Ovary (tissue), 9 donors: ENCODE results near the gene CACNG5. TPM values are rescaled to one million over a fixed set of nuclear protein-coding genes. Genes with fewer than 3 reads are reported as not detected.

Experiments
- DNase-seq, 5 donors: peaks; one replicate each; pipeline ENCODE4 v3.0.0-alpha.2; 2019 to 2020
- H3K27ac ChIP-seq, 2 donors: fragments of 200-600 bp; one replicate each; pipeline versions ENCODE4 v1.5.1 to v1.8.0; 2019 to 2022
- H3K27me3 ChIP-seq: fragments of 200-600 bp; one replicate; pipeline ENCODE4 v1.8.0; 2022
- H3K36me3 ChIP-seq: fragments of 200-600 bp; sonication (generic); one replicate; pipeline ENCODE4 v1.5.1; 2019
- H3K4me1 ChIP-seq: one replicate; pipeline ENCODE4 v1.8.1; 2013; ENCODE audit warnings: mild to moderate bottlenecking, moderate library complexity; ENCODE audit not compliant: insufficient read depth
- H3K4me3 ChIP-seq: fragments of 200-600 bp; sonication (generic); one replicate; pipeline ENCODE4 v1.5.1; 2017
- H3K9me3 ChIP-seq, 2 donors: fragments of 200-600 bp in 1 of 2; sonication (generic) in 1 of 2; one replicate each; pipeline versions ENCODE4 v1.5.1 to v1.8.1; 2013 to 2019; ENCODE audit warnings: mild to moderate bottlenecking in 1 of 2, moderate library complexity in 1 of 2
- CTCF ChIP-seq, 3 donors: fragments of 450-650 bp in 2 of 3; fragments of 200-600 bp in 1 of 3; IDR thresholded peaks; one replicate each; pipeline versions ENCODE4 v1.5.1 to v1.8.0; 2016 to 2022; ENCODE audit warnings: antibody characterized with exemption in 3 of 3, mild to moderate bottlenecking in 1 of 3
- EP300 ChIP-seq: sonication (generic); formaldehyde crosslinking; IDR thresholded peaks from one replicate; pipeline ENCODE4 v1.6.1; 2017; ENCODE audit warnings: antibody characterized with exemption
- POLR2A ChIP-seq: fragments of 450-650 bp; IDR thresholded peaks from one replicate; pipeline ENCODE4 v1.6.1; 2017; ENCODE audit warnings: antibody characterized with exemption, mild to moderate bottlenecking, moderate library complexity
- WGBS, 3 donors: extraction: QIAGEN DNeasy Blood & Tissue Kit in 1 of 3; methylation state at CpG; one replicate each; pipeline versions ENCODE4 v1.1.5 to v1.1.7; 2013 to 2017; 5-methylcytosine and 5-hydroxymethylcytosine counted together
- intact Hi-C, 4 donors: fragments of 100-400 bp; cut with DNase I; formaldehyde crosslinking; loops; one replicate each; pipeline versions ENCODE4 v1.11.0 to v1.15.1; 2022 to 2023
- polyA plus RNA-seq, 2 donors: library from polyadenylated mRNA; stranded (reverse); fragments of 200-250 nt in 1 of 2; fragments of 350-450 nt in 1 of 2; fragmentation: Illumina TruSeq in 1 of 2; extraction: RNeasy Lipid Tissue Mini Kit (QIAGEN cat#74804) in 1 of 2; gene quantifications; one replicate each; pipeline ENCODE4 v1.2.3, GENCODE V29; 2013 to 2014
- total RNA-seq, 7 donors: library from RNA; depleted of rRNA in 2 of 7; stranded (reverse); fragments of >200 nt in 2 of 7; fragmentation: NEBNext Ultra II Directional in 3 of 7; extraction: Animal tissue kit (Norgen Biotek cat#: 25700) in 3 of 7; gene quantifications; one replicate each; pipeline versions ENCODE4 v1.1.0 to v1.2.4, GENCODE V29; 2016 to 2023
- donor health status: DM: no; HTN: no; CAD: no; lungs with moderate emphysema.
- donor health status: DM: no; HTN: no; CAD: no.
- donor health status: Bipolar disorder and iron deficiency.
- donor health status: DM: yes; HTN: yes; CAD: no.
- donor health status: DM: no; HTN: no; CAD: no.
- donor health status: DM: yes; HTN: yes; CAD: no.

The CACNG5 gene
- total and polyA plus RNA-seq, 9 donors: not detected

- Histone ChIP-seq H3K4me3 (no peak overlapping the region), H3K9me3 (no peaks in the 10 kb centered on the region), H3K27me3 (no peaks in the 10 kb centered on the region), H3K27ac (no peak overlapping the region), H3K4me1 (no peaks in the 10 kb centered on the region), H3K36me3 (no peaks in the 10 kb centered on the region)
- intact Hi-C loops: no loop called here
- no peak for DNase-seq
- no peak for TF ChIP-seq POLR2A
- no peak for TF ChIP-seq CTCF (IDR thresholded peaks at IDR 0.05)
- TF ChIP-seq EP300: no peak
- 78 to 84% (median 82%) methylated on average over 6 of the region's 6 CpGs for WGBS, 3 donors
These were observed 15.5 kb upstream of the CACNG5 start for GRCh38 chr17:66819466-66819865.

- no peaks in the 10 kb centered on the region for H3K36me3 ChIP-seq
- H3K27me3 ChIP-seq: no peaks in the 10 kb centered on the region
- H3K27ac ChIP-seq: no peak overlapping the region
- DNase-seq: no peak
- intact Hi-C loops: no loop called here
- H3K9me3 ChIP-seq: no peaks in the 10 kb centered on the region
- no peak overlapping the region for H3K4me3 ChIP-seq
- no peaks in the 10 kb centered on the region for H3K4me1 ChIP-seq
- TF ChIP-seq EP300 (no peak), CTCF (IDR thresholded peaks at IDR 0.05) (no peak), POLR2A (no peak)
- 52 to 72% (median 67%) methylated on average over 8 of the region's 8 CpGs for WGBS, 3 donors
These were observed 12.9 kb upstream of the CACNG5 start for GRCh38 chr17:66822009-66822408.

GRCh38 chr17:66826856-66827255 is 8.1 kb upstream of the CACNG5 start:
- intact Hi-C loops: no loop called here
- Histone ChIP-seq H3K36me3 (no peaks in the 10 kb centered on the region), H3K9me3 (no peaks in the 10 kb centered on the region), H3K27me3 (no peaks in the 10 kb centered on the region), H3K4me3 (no peak overlapping the region), H3K4me1 (no peaks in the 10 kb centered on the region), H3K27ac (no peak overlapping the region)
- WGBS, 3 donors: 77 to 85% (median 84%) methylated on average over 6 of the region's 6 CpGs
- TF ChIP-seq CTCF (IDR thresholded peaks at IDR 0.05): no peak
- TF ChIP-seq EP300: no peak
- TF ChIP-seq POLR2A: no peak
- DNase-seq: no peak

- no peaks in the 10 kb centered on the region for H3K27me3 ChIP-seq
- H3K9me3 ChIP-seq: no peaks in the 10 kb centered on the region
- H3K4me1 ChIP-seq: no peaks in the 10 kb centered on the region
- H3K4me3 ChIP-seq: no peak overlapping the region
- no peak for TF ChIP-seq EP300
- no peak for TF ChIP-seq POLR2A
- TF ChIP-seq CTCF (IDR thresholded peaks at IDR 0.05): no peak
- DNase-seq: peak in 4 of 5 donors; percentile 22 to 68 (median 47)
- H3K27ac ChIP-seq: no peak overlapping the region
- H3K36me3 ChIP-seq: no peaks in the 10 kb centered on the region
- intact Hi-C loops: no loop called here
- 2 to 3% (median 2%) methylated on average over 18 of the region's 18 CpGs for WGBS, 3 donors
These were observed 5.5 kb upstream of the CACNG5 start for GRCh38 chr17:66829386-66829864.
